Activated CD4-positive, alpha-beta memory T cell treated with anti-CD3 and anti-CD28 coated beads, Interleukin-2, amount 10 ng/mL, durations not matched to agents 7 days and 5 days (primary cell): Measurements from ENCODE around the gene SLC9C1. TPM values are rescaled to one million over a fixed set of nuclear protein-coding genes. Genes with fewer than 3 reads are reported as not detected.

Experiments used
- CTCF ChIA-PET: fragments of 350-600 bp; sonication (Branson Sonifier 250); formaldehyde crosslinking; loops from one replicate; lab custom pipeline; 2021; ENCODE audit warnings: antibody characterized with exemption, inconsistent platforms; lab: Charles Lee
- POLR2A ChIA-PET: fragments of 350-600 bp; sonication (Branson Sonifier 250); formaldehyde crosslinking; loops from one replicate; lab custom pipeline; 2021; ENCODE audit warnings: antibody characterized with exemption; lab: Charles Lee
- DNase-seq: peaks from one replicate; pipeline ENCODE4 v3.0.0-alpha.2; 2020
- H3K27ac Mint-ChIP-seq: one replicate; pipeline ENCODE4 v1.8.0; 2021; ENCODE audit warnings: mild to moderate bottlenecking, mixed read lengths
- H3K27me3 Mint-ChIP-seq: one replicate; pipeline ENCODE4 v1.8.0; 2021; ENCODE audit warnings: mixed read lengths
- H3K36me3 Mint-ChIP-seq: one replicate; pipeline ENCODE4 v1.8.0; 2021; ENCODE audit warnings: low read depth, mixed read lengths
- H3K4me1 Mint-ChIP-seq: one replicate; pipeline ENCODE4 v1.8.0; 2021; ENCODE audit warnings: mixed read lengths
- H3K4me3 Mint-ChIP-seq: one replicate; pipeline ENCODE4 v1.8.0; 2021; ENCODE audit warnings: mild to moderate bottlenecking, mixed read lengths
- H3K9me3 Mint-ChIP-seq: one replicate; pipeline ENCODE4 v1.8.0; 2021; ENCODE audit warnings: mixed read lengths
- total RNA-seq, 2 experiments: library from RNA; stranded (reverse); gene quantifications; one replicate each; pipeline ENCODE4 v1.2.3, GENCODE V29; 2021

Gene SLC9C1
- total RNA-seq, 2 experiments from 2014 or later = not detected

DNA sequence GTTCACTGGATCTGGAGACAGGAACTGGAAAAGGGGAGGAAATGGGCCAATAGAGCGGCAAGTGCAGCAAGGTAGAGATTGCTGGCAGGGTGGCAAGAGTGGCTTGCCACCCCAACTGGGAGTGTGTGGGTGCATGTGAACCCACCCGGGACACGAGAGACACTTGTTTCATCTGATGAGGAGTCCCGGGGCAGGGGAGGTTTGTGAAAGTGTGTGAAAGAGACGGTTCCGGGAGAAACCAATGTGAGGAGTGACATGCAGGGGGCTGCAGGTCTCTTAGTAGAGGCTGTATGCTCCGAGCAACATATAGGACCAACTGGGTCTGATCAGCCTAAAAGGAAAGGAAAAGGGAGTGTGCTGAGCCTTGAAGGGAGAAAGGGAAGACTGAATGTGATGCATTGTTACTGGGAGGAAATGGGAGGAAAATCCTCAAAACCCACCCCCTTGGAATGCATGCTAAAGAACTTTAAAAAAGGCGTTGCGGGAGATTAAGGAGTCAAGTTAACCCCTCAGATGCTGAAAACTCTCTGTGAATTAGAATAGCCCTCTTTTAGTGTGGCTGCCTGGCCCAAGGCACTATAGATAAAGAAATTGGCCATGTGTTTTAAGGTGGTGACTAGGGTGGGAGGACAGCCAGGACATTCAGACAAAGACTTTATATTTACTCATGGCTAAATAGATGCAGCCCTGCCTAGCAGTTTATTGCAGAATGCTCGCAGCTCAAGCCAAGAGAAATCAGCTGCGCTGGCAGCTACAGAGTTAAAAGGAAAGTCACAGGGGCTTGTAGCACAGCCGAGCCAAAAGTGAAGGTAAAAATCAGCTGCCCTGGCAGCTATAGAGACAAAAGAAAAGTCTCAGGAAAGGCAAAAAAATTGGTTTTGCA lies 9.1 kb upstream of the SLC9C1 start:
- no peaks in the 10 kb centered on the region for H3K36me3 Mint-ChIP-seq
- H3K9me3 Mint-ChIP-seq = no peaks in the 10 kb centered on the region
- CTCF ChIA-PET = interaction anchor here (0.9 to 3.6 kb wide), 6 partner anchors 10 to 196 kb away, joined by 3 to 35 read pairs (median 3); partner anchors contain the start of genes BTLA and SLC9C1
- peaks cover 10% of the 10 kb centered on the region for H3K4me1 Mint-ChIP-seq
- no peak overlapping the region for H3K4me3 Mint-ChIP-seq
- no peak overlapping the region for H3K27ac Mint-ChIP-seq
- POLR2A ChIA-PET = interaction anchor here (1.4 to 2.1 kb wide), 3 partner anchors 10 to 196 kb away, joined by 4 to 10 read pairs (median 5); partner anchors contain the start of genes BTLA, CD200 and SLC9C1
- peak; percentile 29 for DNase-seq
- no peaks in the 10 kb centered on the region for H3K27me3 Mint-ChIP-seq

DNA sequence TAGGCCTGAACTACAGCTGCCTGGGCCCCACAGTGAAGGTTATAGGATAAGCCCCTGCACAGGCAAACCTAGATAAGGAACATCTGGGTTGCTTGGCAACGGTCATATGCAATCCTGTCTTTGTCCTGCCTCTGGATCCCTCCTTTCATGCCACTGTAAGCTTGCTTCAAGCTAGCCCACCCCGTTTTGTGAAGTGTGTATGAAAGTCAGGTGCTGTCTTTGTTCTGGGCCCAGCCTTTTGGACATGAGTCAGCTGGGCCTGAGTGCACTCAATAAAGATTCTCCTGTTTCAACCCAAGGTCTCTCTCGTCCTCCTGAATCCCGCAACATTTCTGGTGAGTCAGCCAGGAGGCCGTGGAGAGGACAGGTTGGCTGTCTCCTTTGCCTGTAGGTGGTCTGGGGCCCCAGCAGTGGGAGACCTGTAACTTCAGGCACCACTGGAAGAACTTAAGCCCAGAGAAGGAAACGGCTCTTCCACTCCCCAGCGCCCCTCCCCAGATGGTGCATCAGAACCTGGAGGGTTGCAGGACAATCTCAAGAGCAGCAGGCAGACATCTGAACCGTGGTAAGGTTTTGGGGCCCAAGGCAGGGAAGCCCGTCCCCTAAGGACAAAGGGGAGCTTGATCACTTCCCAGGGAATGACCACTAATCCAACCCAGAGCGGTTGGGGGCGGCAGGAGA lies 8.3 kb upstream of the SLC9C1 start:
- no peak for DNase-seq
- Mint-ChIP-seq H3K4me1 (peaks cover 17% of the 10 kb centered on the region), H3K27ac (no peak overlapping the region), H3K9me3 (no peaks in the 10 kb centered on the region), H3K27me3 (no peaks in the 10 kb centered on the region), H3K36me3 (no peaks in the 10 kb centered on the region), H3K4me3 (no peak overlapping the region)
- ChIA-PET POLR2A (no interaction called here), CTCF (interaction anchor here (1.2 to 3.6 kb wide), 3 partner anchors 10 to 174 kb away, joined by 3 to 35 read pairs (median 3); partner anchors contain the start of gene SLC9C1)

DNA sequence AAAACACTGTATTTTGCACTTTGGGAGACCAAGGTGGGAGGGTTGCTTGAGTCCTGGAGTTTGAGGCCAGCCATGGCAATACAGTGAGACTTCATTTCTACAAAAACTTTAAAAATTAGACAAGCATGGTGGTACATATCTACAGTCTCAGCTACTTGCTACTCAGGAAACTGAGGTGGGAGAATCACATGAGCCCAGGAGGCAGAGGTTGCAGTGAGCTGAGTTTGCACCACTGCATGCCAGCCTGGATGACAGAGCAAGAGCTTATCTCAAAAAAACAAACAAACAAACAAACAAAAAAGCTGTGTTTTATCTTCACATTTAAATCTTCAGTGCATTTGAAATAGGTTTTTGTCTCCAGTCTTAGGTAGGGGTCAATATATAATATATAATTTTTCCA lies 4.8 kb upstream of the SLC9C1 start:
- CTCF ChIA-PET = interaction anchor here (0.9 to 1.6 kb wide), 2 partner anchors 35 to 187 kb away, joined by 4 to 8 read pairs; no protein-coding TSS in a partner anchor
- Mint-ChIP-seq H3K4me3 (no peak overlapping the region), H3K9me3 (no peaks in the 10 kb centered on the region), H3K36me3 (no peaks in the 10 kb centered on the region), H3K27me3 (no peaks in the 10 kb centered on the region), H3K4me1 (peaks cover 25% of the 10 kb centered on the region), H3K27ac (peak overlapping the region; percentile 13)
- POLR2A ChIA-PET = interaction anchor here (1.2 kb wide), 1 partner anchor 263 kb away, joined by 3 read pairs; the partner anchor contains the start of genes ATG3 and SLC35A5
- DNase-seq = no peak

DNA sequence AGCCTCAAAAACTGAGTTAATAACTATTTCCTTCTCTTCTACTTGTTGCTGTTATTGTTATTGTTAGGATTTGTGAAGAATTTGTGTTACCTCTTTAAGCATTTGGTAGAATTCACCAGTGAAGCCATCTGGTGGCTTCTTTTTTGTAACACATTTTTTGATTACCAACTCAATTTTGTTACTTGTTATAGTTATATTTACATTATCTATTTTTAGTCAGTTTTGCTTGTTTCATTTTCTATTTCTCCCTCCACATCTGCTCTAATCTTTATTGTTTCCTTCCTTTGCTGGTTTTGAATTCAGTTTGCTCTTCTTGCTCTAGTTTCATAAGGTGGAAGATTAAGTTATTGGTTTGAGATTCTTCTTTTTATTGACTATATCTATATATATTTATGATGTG lies 3.7 kb upstream of the SLC9C1 start:
- no peaks in the 10 kb centered on the region for H3K27me3 Mint-ChIP-seq
- H3K9me3 Mint-ChIP-seq = no peaks in the 10 kb centered on the region
- peak overlapping the region; percentile 40 for H3K4me3 Mint-ChIP-seq
- ChIA-PET POLR2A (no interaction called here), CTCF (interaction anchor here (0.7 to 1.2 kb wide), 3 partner anchors 24 to 979 kb away, joined by 3 to 9 read pairs (median 4); no protein-coding TSS in a partner anchor)
- H3K4me1 Mint-ChIP-seq = peaks cover 32% of the 10 kb centered on the region
- H3K27ac Mint-ChIP-seq = peak overlapping the region; percentile 76
- no peaks in the 10 kb centered on the region for H3K36me3 Mint-ChIP-seq
- DNase-seq = no peak

DNA sequence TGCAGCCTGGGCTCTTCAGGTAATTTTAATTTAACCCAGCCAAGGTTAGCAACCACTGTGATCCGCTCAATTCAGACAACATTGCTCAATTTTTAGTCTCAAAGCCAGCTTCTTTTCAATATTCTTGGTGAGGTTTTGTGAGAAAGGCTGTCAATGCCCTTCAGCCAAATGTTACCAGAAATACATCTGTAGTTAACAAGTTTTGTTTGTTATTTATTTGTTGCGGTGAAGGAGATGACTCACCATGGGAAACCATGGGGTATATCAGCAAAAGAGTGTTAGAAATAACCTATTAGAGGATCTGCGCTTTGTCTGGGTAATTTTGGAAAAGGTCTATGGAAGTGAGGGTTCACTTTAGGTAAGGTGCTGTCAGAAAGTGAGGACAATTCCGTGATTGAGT lies 5.0 kb downstream of the SLC9C1 start:
- no peak overlapping the region for H3K4me3 Mint-ChIP-seq
- H3K9me3 Mint-ChIP-seq = no peaks in the 10 kb centered on the region
- DNase-seq = no peak
- CTCF ChIA-PET = interaction anchor here (1.7 kb wide), 1 partner anchor 177 kb away, joined by 6 read pairs; no protein-coding TSS in a partner anchor
- no peaks in the 10 kb centered on the region for H3K36me3 Mint-ChIP-seq
- H3K27me3 Mint-ChIP-seq = no peaks in the 10 kb centered on the region
- POLR2A ChIA-PET = no interaction called here
- no peak overlapping the region for H3K27ac Mint-ChIP-seq
- peaks cover 8% of the 10 kb centered on the region for H3K4me1 Mint-ChIP-seq

DNA sequence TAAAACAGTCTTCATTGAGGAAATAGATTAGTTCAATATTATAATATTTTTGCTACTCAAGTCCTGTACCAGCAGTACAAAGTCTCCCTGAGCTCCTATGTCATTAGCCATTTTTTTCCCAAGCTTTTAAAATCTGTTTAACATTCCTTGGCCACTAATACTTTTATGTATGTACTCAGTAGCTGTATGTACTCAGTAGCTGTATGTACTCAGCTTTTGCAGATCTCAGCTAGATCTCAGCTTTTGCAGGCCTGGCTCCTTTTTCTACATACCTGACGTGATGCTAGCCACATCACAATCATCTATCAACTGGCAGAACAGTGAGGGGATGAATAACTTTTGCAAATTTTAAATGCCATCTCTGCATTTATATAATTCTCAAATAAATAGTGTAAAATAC lies 13.8 kb downstream of the SLC9C1 start:
- ChIA-PET POLR2A (no interaction called here), CTCF (no interaction called here)
- Mint-ChIP-seq H3K27me3 (peaks cover 10% of the 10 kb centered on the region), H3K4me3 (no peak overlapping the region), H3K27ac (no peak overlapping the region), H3K4me1 (no peaks in the 10 kb centered on the region), H3K9me3 (no peaks in the 10 kb centered on the region), H3K36me3 (no peaks in the 10 kb centered on the region)
- DNase-seq = no peak

DNA sequence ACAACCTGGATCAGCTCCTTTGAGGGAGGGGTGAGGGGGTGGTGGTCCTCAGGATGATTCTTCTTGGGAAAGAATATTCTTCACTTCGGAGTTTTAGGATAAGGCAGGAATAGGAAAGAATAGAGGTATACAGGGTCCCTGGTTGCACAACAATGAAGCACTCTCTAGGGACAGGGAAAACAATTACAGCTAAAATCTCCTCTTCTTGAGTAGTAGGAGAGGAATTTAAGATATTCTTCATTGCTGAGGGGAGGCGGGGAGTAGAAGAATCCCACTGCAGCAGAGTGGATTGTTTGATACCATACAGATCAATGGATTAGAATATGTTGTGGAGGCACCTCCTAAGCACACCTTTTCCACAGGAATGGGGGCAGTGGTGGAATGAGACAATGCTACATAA lies 20.5 kb downstream of the SLC9C1 start:
- Mint-ChIP-seq H3K27ac (no peak overlapping the region), H3K36me3 (no peaks in the 10 kb centered on the region), H3K9me3 (no peaks in the 10 kb centered on the region), H3K4me3 (no peak overlapping the region), H3K27me3 (peaks cover 5% of the 10 kb centered on the region), H3K4me1 (no peaks in the 10 kb centered on the region)
- no peak for DNase-seq
- CTCF ChIA-PET = no interaction called here
- POLR2A ChIA-PET = no interaction called here

DNA sequence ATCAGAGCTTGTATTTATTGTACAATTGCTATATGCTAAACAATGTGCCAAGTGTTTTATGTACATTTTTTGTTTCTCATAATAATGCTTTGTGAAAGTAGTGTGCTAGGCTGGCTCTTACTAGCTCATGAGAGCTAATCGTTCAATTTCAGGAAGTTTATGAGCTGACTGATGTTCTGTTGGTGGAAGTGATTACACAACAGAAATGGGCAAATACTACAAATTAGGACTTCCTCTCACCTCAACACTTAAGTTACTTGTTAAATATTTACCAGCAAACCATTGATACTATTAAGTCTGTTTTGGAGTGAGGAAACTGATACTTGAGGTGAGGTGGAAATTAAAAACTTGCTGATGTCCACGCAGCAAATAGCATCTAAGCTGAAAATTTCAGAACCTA lies 32.3 kb downstream of the SLC9C1 start:
- Mint-ChIP-seq H3K4me1 (no peaks in the 10 kb centered on the region), H3K27ac (no peak overlapping the region), H3K9me3 (no peaks in the 10 kb centered on the region), H3K36me3 (no peaks in the 10 kb centered on the region), H3K27me3 (peaks cover 10% of the 10 kb centered on the region), H3K4me3 (no peak overlapping the region)
- ChIA-PET CTCF (interaction anchor here (1.2 kb wide), 1 partner anchor 32 kb away, joined by 6 read pairs; no protein-coding TSS in a partner anchor), POLR2A (no interaction called here)
- no peak for DNase-seq

DNA sequence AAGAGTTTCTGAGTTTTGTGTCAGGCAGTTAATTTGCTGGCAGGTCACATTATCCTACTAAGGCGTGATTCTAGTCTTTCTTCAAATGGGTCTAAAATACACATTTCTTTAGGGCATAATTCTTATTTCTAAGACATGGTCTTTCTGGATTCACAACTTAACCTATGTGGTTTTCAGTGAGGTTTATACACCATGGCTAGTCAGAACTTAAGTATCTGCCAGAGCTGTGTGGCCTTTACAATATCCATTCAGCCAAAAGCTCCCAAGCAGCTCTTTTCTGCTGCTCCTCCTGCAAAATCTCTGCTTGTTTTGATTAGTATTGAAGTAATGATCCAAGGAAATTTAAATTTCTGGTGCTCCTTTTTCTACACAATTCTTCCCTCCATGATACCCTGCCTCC lies 33.5 kb downstream of the SLC9C1 start:
- no peak for DNase-seq
- no peaks in the 10 kb centered on the region for H3K36me3 Mint-ChIP-seq
- CTCF ChIA-PET = interaction anchor here (1.2 kb wide), 1 partner anchor 33 kb away, joined by 6 read pairs; no protein-coding TSS in a partner anchor
- no peak overlapping the region for H3K4me3 Mint-ChIP-seq
- peaks cover 14% of the 10 kb centered on the region for H3K27me3 Mint-ChIP-seq
- POLR2A ChIA-PET = no interaction called here
- H3K27ac Mint-ChIP-seq = no peak overlapping the region
- H3K9me3 Mint-ChIP-seq = peaks cover 2% of the 10 kb centered on the region
- no peaks in the 10 kb centered on the region for H3K4me1 Mint-ChIP-seq

DNA sequence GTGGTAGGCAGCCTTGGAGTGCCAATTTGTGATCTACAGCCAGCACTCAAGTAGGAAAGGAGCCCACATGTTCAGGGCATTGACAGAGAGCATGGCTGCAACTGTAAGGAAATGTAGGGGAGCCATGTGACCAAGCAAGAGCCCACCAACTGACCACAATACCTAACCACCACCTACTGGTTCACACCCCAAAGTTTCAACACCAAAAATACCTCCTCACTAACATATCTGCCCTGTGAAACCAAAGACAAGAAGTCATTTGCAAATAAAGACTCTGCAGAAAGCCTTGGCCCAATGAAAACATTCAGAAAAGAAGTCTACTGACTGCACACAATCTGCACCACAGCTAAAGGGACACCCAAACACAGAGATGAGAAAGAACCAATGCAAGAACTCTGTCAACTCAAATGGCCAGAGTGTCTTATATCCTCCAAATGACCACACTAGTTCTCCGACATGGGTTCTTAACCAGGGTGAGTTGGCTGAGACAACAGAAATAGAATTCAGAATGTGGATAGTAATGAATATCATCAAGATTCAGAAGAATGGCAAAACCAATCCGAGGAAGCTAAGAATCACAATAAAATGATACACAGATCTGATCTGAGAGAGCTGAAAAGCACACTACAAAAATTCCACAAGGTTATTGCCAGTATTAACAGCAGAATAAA lies 40.6 kb downstream of the SLC9C1 start:
- ChIA-PET CTCF (no interaction called here), POLR2A (no interaction called here)
- Mint-ChIP-seq H3K27ac (no peak overlapping the region), H3K36me3 (no peaks in the 10 kb centered on the region), H3K4me1 (peaks cover 4% of the 10 kb centered on the region), H3K27me3 (peaks cover 10% of the 10 kb centered on the region), H3K9me3 (peaks cover 10% of the 10 kb centered on the region), H3K4me3 (no peak overlapping the region)
- DNase-seq = no peak

DNA sequence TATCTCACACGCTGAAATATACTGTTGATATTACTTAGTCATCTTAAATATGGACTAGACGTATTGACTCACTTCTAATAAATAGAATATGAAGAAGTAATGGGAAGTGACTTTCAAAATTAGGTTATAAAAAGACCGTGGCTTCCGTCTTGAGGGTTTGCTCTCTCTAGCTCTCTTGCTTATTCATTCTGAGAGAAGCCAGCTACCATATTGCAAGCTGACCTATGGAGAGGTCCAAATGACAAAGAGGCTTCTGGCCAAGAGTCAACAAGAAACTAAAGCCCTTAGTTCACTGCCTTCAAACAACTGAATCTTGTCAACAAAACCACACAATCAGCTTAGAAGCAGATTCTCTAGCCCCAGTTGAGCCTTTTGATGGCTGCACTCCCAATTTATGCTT lies 46.1 kb downstream of the SLC9C1 start:
- H3K4me3 Mint-ChIP-seq = no peak overlapping the region
- no peaks in the 10 kb centered on the region for H3K36me3 Mint-ChIP-seq
- CTCF ChIA-PET = interaction anchor here (1.6 kb wide), 1 partner anchor 34 kb away, joined by 3 read pairs; no protein-coding TSS in a partner anchor
- H3K27me3 Mint-ChIP-seq = no peaks in the 10 kb centered on the region
- DNase-seq = no peak
- POLR2A ChIA-PET = no interaction called here
- H3K9me3 Mint-ChIP-seq = peaks cover 3% of the 10 kb centered on the region
- H3K27ac Mint-ChIP-seq = no peak overlapping the region
- H3K4me1 Mint-ChIP-seq = no peaks in the 10 kb centered on the region

DNA sequence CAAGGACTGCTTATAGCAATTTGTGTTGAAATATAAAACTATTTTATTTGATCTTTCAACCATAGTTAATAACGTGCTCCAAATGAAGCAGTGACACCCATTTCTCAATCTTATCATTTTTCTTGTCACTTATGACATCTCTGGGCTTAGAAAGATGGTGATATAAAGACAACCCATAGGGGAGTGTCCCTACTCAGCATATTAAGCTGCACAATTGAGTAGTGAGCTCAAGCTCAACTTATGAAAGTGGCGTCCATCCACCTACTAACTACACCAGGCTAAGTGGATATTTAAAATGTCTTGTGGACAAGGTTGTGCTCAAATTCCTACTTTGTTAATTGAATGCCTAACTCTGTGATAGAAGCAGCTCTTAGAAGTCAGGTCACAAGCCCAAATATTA lies 46.7 kb downstream of the SLC9C1 start:
- H3K9me3 Mint-ChIP-seq = peaks cover 3% of the 10 kb centered on the region
- H3K4me1 Mint-ChIP-seq = no peaks in the 10 kb centered on the region
- H3K27me3 Mint-ChIP-seq = no peaks in the 10 kb centered on the region
- H3K4me3 Mint-ChIP-seq = no peak overlapping the region
- ChIA-PET POLR2A (no interaction called here), CTCF (interaction anchor here (1.0 to 1.6 kb wide), 2 partner anchors 33 to 46 kb away, joined by 3 read pairs; no protein-coding TSS in a partner anchor)
- H3K27ac Mint-ChIP-seq = no peak overlapping the region
- DNase-seq = no peak
- no peaks in the 10 kb centered on the region for H3K36me3 Mint-ChIP-seq
